PC-3 (cell line): ENCODE data around the gene ARHGAP9. TPM values are rescaled to one million over a fixed set of nuclear protein-coding genes. Genes with fewer than 3 reads are reported as not detected.

Experiments
- ATAC-seq: fragments of 200-7000 bp; cut with Tn5 transposase; 2 replicates; pipeline ENCODE4 v1.9.1; 2020; ENCODE audit warnings: mild to moderate bottlenecking, moderate library complexity
- BruUV-seq: library from RNA; stranded (reverse); fragments of 400-500 nt; replicated peaks from 2 replicates; lab custom pipeline; 2021; lab: Mats Ljungman, UMichigan
- CTCF ChIA-PET: fragments of 300-600 bp; sonication (Branson Sonifier 250); formaldehyde crosslinking; loops from one replicate; lab custom pipeline; 2022; ENCODE audit warnings: antibody characterized with exemption; lab: Charles Lee
- POLR2A ChIA-PET: fragments of 300-600 bp; sonication (Branson Sonifier 250); formaldehyde crosslinking; loops from one replicate; lab custom pipeline; 2022; ENCODE audit warnings: antibody characterized with exemption; ENCODE audit not compliant: unreplicated experiment; lab: Charles Lee
- DNase-seq: peaks from one replicate; pipeline ENCODE4 v3.0.0-alpha.2; 2015
- H2AFZ ChIP-seq: fragments of 300-600 bp; sonication (generic); 2 replicates; pipeline ENCODE4 v1.6.0; 2016; ENCODE audit warnings: antibody characterized with exemption, low read length
- H3F3A ChIP-seq: fragments of 300-600 bp; sonication (generic); one replicate; pipeline ENCODE4 v1.6.0; 2017; ENCODE audit warnings: antibody characterized with exemption, low read length, control low read depth, mild to moderate bottlenecking; ENCODE audit not compliant: unreplicated experiment
- H3K27ac ChIP-seq: fragments of 300-600 bp; sonication (generic); 2 replicates; pipeline ENCODE4 v1.5.1; 2016; ENCODE audit warnings: mild to moderate bottlenecking, low read length
- H3K27me3 ChIP-seq: fragments of 300-600 bp; sonication (generic); 2 replicates; pipeline ENCODE4 v1.6.1; 2016; ENCODE audit warnings: low read length, mixed read lengths
- H3K36me3 ChIP-seq: fragments of 300-600 bp; sonication (generic); 2 replicates; pipeline ENCODE4 v1.6.1; 2016; ENCODE audit warnings: low read depth, mixed run types, low read length, mixed read lengths
- H3K4me1 ChIP-seq: fragments of 300-600 bp; sonication (generic); 2 replicates; pipeline ENCODE4 v1.5.1; 2016; ENCODE audit warnings: low read length; ENCODE audit not compliant: insufficient read depth
- H3K4me2 ChIP-seq: fragments of 300-600 bp; sonication (generic); 2 replicates; pipeline ENCODE4 v1.6.0; 2016; ENCODE audit warnings: low read length
- H3K4me3 ChIP-seq: fragments of 300-600 bp; sonication (generic); 2 replicates; pipeline ENCODE4 v1.5.1; 2016; ENCODE audit warnings: mild to moderate bottlenecking, low read length, mixed read lengths
- H3K79me2 ChIP-seq: fragments of 300-600 bp; sonication (generic); 2 replicates; pipeline ENCODE4 v1.6.1; 2017; ENCODE audit warnings: low read length, mixed read lengths
- H3K9ac ChIP-seq: fragments of 300-600 bp; sonication (generic); 2 replicates; pipeline ENCODE4 v1.6.0; 2016; ENCODE audit warnings: mild to moderate bottlenecking, low read length
- H3K9me2 ChIP-seq: fragments of 300-600 bp; sonication (generic); replicated peaks from 2 replicates; pipeline ENCODE4 v1.6.1; 2016; ENCODE audit warnings: mixed run types, low read length, mixed read lengths
- H3K9me3 ChIP-seq: fragments of 300-600 bp; sonication (generic); 2 replicates; pipeline ENCODE4 v1.6.1; 2016; ENCODE audit warnings: low read length, mixed read lengths
- H4K20me1 ChIP-seq: fragments of 300-600 bp; sonication (generic); 2 replicates; pipeline ENCODE4 v1.6.1; 2016; ENCODE audit warnings: low read length, mixed read lengths
- CTCF ChIP-seq: fragments of 300-600 bp; sonication (generic); conservative IDR thresholded peaks from 2 replicates; pipeline ENCODE4 v1.5.1; 2017; ENCODE audit warnings: antibody characterized with exemption, low read depth, mild to moderate bottlenecking, low read length
- EZH2 ChIP-seq: fragments of 300-600 bp; sonication (generic); IDR thresholded peaks from one replicate; pipeline ENCODE4 v1.6.1; 2017; ENCODE audit warnings: antibody characterized with exemption, mild to moderate bottlenecking, low read length; ENCODE audit not compliant: unreplicated experiment
- EZH2phosphoT487 ChIP-seq: fragments of 300-600 bp; sonication (generic); IDR thresholded peaks from 2 replicates; pipeline ENCODE4 v1.6.1; 2018; ENCODE audit warnings: mild to moderate bottlenecking, antibody characterized with exemption, low read length, borderline replicate concordance
- intact Hi-C: fragments of 100-400 bp; cut with micrococcal nuclease; formaldehyde crosslinking; loops from 2 replicates; pipeline ENCODE4 v1.9.0; 2023
- total RNA-seq: library from RNA; depleted of rRNA; stranded (reverse); fragments of >200 nt; gene quantifications from 2 replicates; pipeline ENCODE4 v1.2.3, GENCODE V29; 2014

The ARHGAP9 gene
- total RNA-seq, 1 experiment from 2014 or later: not detected

GRCh38 chr12:57487055-57487596, 7.5 kb upstream of the ARHGAP9 start:
- Histone ChIP-seq H4K20me1 (no peaks in the 10 kb centered on the region), H3K4me1 (peaks cover 10% of the 10 kb centered on the region), H3K4me3 (peak overlapping the region; percentile 91; the same call in 1 of the 2 replicates), H3K4me2 (peak overlapping the region; percentile 54; the same call in 1 of the 2 replicates), H2AFZ (peak overlapping the region; percentile 73), H3K36me3 (peaks cover 25% of the 10 kb centered on the region), H3K27me3 (no peaks in the 10 kb centered on the region), H3K9me2 (no peaks in the 10 kb centered on the region), H3K79me2 (peaks cover 24% of the 10 kb centered on the region), H3K9ac (no peak overlapping the region), H3F3A (no peaks in the 10 kb centered on the region), H3K27ac (no peak overlapping the region), H3K9me3 (no peaks in the 10 kb centered on the region)
- DNase-seq (no peak), ATAC-seq (no peak)
- CTCF ChIA-PET: interaction anchor here (0.6 kb wide), 1 partner anchor 222 kb away, joined by 3 read pairs; no protein-coding TSS in a partner anchor
- POLR2A ChIA-PET: no interaction called here
- intact Hi-C loops: no loop called here
- no peak for TF ChIP-seq EZH2
- no peak for TF ChIP-seq CTCF
- no peak for TF ChIP-seq EZH2phosphoT487
- no TSS peak for BruUV-seq

GRCh38 chr12:57485695-57486094, 6.0 kb upstream of the ARHGAP9 start:
- Histone ChIP-seq H3K27ac (no peak overlapping the region), H3K9me3 (no peaks in the 10 kb centered on the region), H3K9ac (no peak overlapping the region), H3K4me2 (no peak overlapping the region), H3K36me3 (peaks cover 14% of the 10 kb centered on the region; the same call in 1 of the 2 replicates), H3K9me2 (no peaks in the 10 kb centered on the region), H3K79me2 (peaks cover 24% of the 10 kb centered on the region), H4K20me1 (no peaks in the 10 kb centered on the region), H2AFZ (no peak overlapping the region), H3K4me3 (no peak overlapping the region), H3K27me3 (0 out of 2 replicates have a peak, but pooled peaks cover 1% of the 10 kb centered on the region), H3K4me1 (peaks cover 10% of the 10 kb centered on the region), H3F3A (no peaks in the 10 kb centered on the region)
- ATAC-seq: no peak
- ChIA-PET CTCF (interaction anchor here (0.6 kb wide), 1 partner anchor 30 kb away, joined by 3 read pairs; no protein-coding TSS in a partner anchor), POLR2A (interaction anchor here (0.6 kb wide), 2 partner anchors 24 to 90 kb away, joined by 3 to 5 read pairs; no protein-coding TSS in a partner anchor)
- TF ChIP-seq EZH2phosphoT487 (no peak), CTCF (no peak), EZH2 (no peak)
- no TSS peak for BruUV-seq
- intact Hi-C loops: no loop called here
- DNase-seq: no peak

- ATAC-seq: no peak
- no TSS peak for BruUV-seq
These were observed 3.8 kb upstream of the ARHGAP9 start for GRCh38 chr12:57483466-57483865.

More at GRCh38 chr12:57483466-57483865, 3.8 kb upstream of the ARHGAP9 start:
- Histone ChIP-seq H3K9ac (no peak overlapping the region), H3K9me3 (no peaks in the 10 kb centered on the region), H3K4me3 (no peak overlapping the region), H4K20me1 (no peaks in the 10 kb centered on the region), H3K27ac (no peak overlapping the region), H3K27me3 (0 out of 2 replicates have a peak, but pooled peaks cover 4% of the 10 kb centered on the region), H3K4me2 (no peak overlapping the region), H3F3A (no peaks in the 10 kb centered on the region), H3K9me2 (no peaks in the 10 kb centered on the region), H2AFZ (no peak overlapping the region), H3K4me1 (no peaks in the 10 kb centered on the region), H3K79me2 (peaks cover 6% of the 10 kb centered on the region), H3K36me3 (no peaks in the 10 kb centered on the region)
- ChIA-PET CTCF (no interaction called here), POLR2A (no interaction called here)
- TF ChIP-seq EZH2 (no peak), EZH2phosphoT487 (no peak), CTCF (no peak)
- intact Hi-C loops: no loop called here
- no peak for DNase-seq
